GM18511 (cell line): ENCODE measurements around the gene MRGPRD.
"Not testable (repeated sequence)": the region's sequence is repeated elsewhere in the genome, so short reads cannot be mapped to it uniquely, and the experiment has no call there.

Experiments
- ATAC-seq: cut with Tn5 transposase; IDR thresholded peaks from one replicate; pipeline ENCODE4 v1.9.1; 2021; ENCODE audit warnings: mild to moderate bottlenecking, moderate library complexity; ENCODE audit not compliant: unreplicated experiment

The MRGPRD gene

GRCh38 chr11:69005631-69006368 lies 25.0 kb upstream of the MRGPRD start:
- no peak for ATAC-seq

GRCh38 chr11:69005183-69005630 lies 24.4 kb upstream of the MRGPRD start:
- no peak for ATAC-seq

GRCh38 chr11:69004411-69005182 lies 23.8 kb upstream of the MRGPRD start:
- no peak for ATAC-seq

GRCh38 chr11:69003866-69004367 lies 23.1 kb upstream of the MRGPRD start:
- no peak for ATAC-seq

GRCh38 chr11:69003301-69003865 lies 22.6 kb upstream of the MRGPRD start:
- no peak for ATAC-seq

- no peak for ATAC-seq
Observed at GRCh38 chr11:69002570-69003231, 21.9 kb upstream of the MRGPRD start.

GRCh38 chr11:69002110-69002569 lies 21.4 kb upstream of the MRGPRD start:
- ATAC-seq: no peak

- no peak for ATAC-seq
Observed at GRCh38 chr11:69001243-69002081, 20.7 kb upstream of the MRGPRD start.

- no peak for ATAC-seq
Observed at GRCh38 chr11:69000831-69001242, 20.1 kb upstream of the MRGPRD start.

GRCh38 chr11:69000391-69000790 lies 19.6 kb upstream of the MRGPRD start:
- no peak for ATAC-seq

- not testable (repeated sequence) for ATAC-seq
Observed at GRCh38 chr11:68999748-69000355, 19.1 kb upstream of the MRGPRD start.

GRCh38 chr11:68999093-68999747 lies 18.4 kb upstream of the MRGPRD start:
- no peak for ATAC-seq

- ATAC-seq: no peak
Observed at GRCh38 chr11:68998390-68998911, 17.7 kb upstream of the MRGPRD start.

- ATAC-seq: no peak
Observed at GRCh38 chr11:68997995-68998348, 17.2 kb upstream of the MRGPRD start.

GRCh38 chr11:68997124-68997994 lies 16.6 kb upstream of the MRGPRD start:
- ATAC-seq: no peak

GRCh38 chr11:68996376-68997123 lies 15.8 kb upstream of the MRGPRD start:
- ATAC-seq: no peak

- no peak for ATAC-seq
Observed at GRCh38 chr11:68994894-68995285, 14.1 kb upstream of the MRGPRD start.
